Gastrocnemius medialis (tissue), 4 donors: ENCODE data around the gene DPH7. TPM values are rescaled to one million over a fixed set of nuclear protein-coding genes. Genes with fewer than 3 reads are reported as not detected.
"Not testable (repeated sequence)": the region's sequence is repeated elsewhere in the genome, so short reads cannot be mapped to it uniquely, and the experiment has no call there.

Experiments used
- ATAC-seq, 2 donors: fragments of 150-250 bp; one replicate each; pipeline ENCODE4 v1.9.1; 2016
- DNase-seq, 2 donors: peaks; one replicate each; pipeline ENCODE4 v3.0.0-alpha.2; 2019
- H3K27ac ChIP-seq, 4 donors: fragments of 200-600 bp; sonication (generic); 1 replicate in 1 of 4; 2 replicates in 3 of 4; pipeline ENCODE4 v1.5.1; 2016 to 2018; ENCODE audit warnings: mild to moderate bottlenecking in 2 of 4, moderate library complexity in 1 of 4
- H3K27me3 ChIP-seq, 3 donors: fragments of 200-600 bp; sonication (generic) in 2 of 3; 1 replicate in 1 of 3; 2 replicates in 2 of 3; pipeline versions ENCODE4 v1.5.1 to v1.6.0; 2016 to 2019; ENCODE audit warnings: mild to moderate bottlenecking in 1 of 3, moderate library complexity in 1 of 3
- H3K36me3 ChIP-seq, 2 donors: fragments of 200-600 bp; sonication (generic) in 1 of 2; one replicate each; pipeline ENCODE4 v1.5.1; 2017 to 2018
- H3K4me1 ChIP-seq, 2 donors: fragments of 200-600 bp; sonication (generic) in 1 of 2; one replicate each; pipeline ENCODE4 v1.5.1; 2016 to 2017; ENCODE audit warnings: mild to moderate bottlenecking in 2 of 2
- H3K4me3 ChIP-seq, 4 donors: fragments of 200-600 bp; sonication (generic) in 3 of 4; 1 replicate in 1 of 4; 2 replicates in 3 of 4; pipeline ENCODE4 v1.5.1; 2016 to 2019; ENCODE audit warnings: mild to moderate bottlenecking in 2 of 4
- H3K9me3 ChIP-seq, 3 donors: fragments of 200-600 bp; sonication (generic) in 2 of 3; 1 replicate in 1 of 3; 2 replicates in 2 of 3; pipeline ENCODE4 v1.5.1; 2016 to 2019
- POLR2A ChIP-seq, 2 donors: fragments of 450-650 bp; IDR thresholded peaks; one replicate each; pipeline ENCODE4 v1.6.1; 2017; ENCODE audit warnings: antibody characterized with exemption in 2 of 2, mild to moderate bottlenecking in 2 of 2, moderate library complexity in 2 of 2
- in situ Hi-C, 4 donors: fragments of 200-750 bp; cut with MboI; loops; one replicate each; pipeline versions ENCODE4 v1.15.0 to v1.8.0; 2017; ENCODE audit warnings: low sequenced_read_pairs in 4 of 4
- intact Hi-C: fragments of 100-400 bp; cut with DNase I; formaldehyde crosslinking; loops from one replicate; pipeline ENCODE4 v1.15.1; 2023; ENCODE audit warnings: low total_unique reads
- total RNA-seq, 4 donors: library from RNA; depleted of rRNA; stranded (reverse); fragments of >200 nt; gene quantifications; one replicate each; pipeline versions ENCODE4 v1.1.0 to v1.2.3, GENCODE V29; 2016
- TF ChIP-seq, protein P1 (sequence below), 5 experiments: fragments of 450-650 bp in 3 of 5; fragments of 200-600 bp in 2 of 5; sonication (generic) in 2 of 5; IDR thresholded peaks in 4 of 5; conservative IDR thresholded peaks in 1 of 5; 1 replicate in 4 of 5; 2 replicates in 1 of 5; pipeline ENCODE4 v1.5.1; 2016 to 2019; ENCODE audit warnings: antibody characterized with exemption in 5 of 5, mild to moderate bottlenecking in 3 of 5, moderate library complexity in 3 of 5

DPH7 gene
- total RNA-seq, 4 donors from 2014 or later: 10.0 to 25.2 (median 13.6) TPM

DNA sequence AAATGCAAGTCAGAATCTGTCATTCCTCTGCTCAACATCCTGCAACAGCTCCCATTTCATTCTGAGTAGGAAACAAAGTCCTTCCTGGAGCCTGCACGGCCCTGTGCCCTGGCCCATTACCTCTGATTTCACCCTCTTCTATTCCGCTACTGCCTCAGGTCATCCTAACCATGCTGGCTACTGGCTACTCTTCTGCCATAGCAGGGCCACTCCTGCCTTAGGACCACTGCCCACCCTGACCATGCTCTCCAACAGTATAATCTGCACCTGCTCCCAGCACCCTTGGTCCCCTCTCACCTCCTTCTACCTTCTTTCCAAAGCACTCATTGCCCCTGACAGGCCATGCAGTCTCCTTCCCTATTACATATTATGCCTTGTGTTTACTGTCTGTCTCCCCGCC is 8.2 kb downstream of the DPH7 start:
- no peak overlapping the region for H3K27ac ChIP-seq
- H3K4me1 ChIP-seq: peaks cover 4 to 6% of the 10 kb centered on the region in 2 donors
- no peak for TF ChIP-seq POLR2A (IDR thresholded peaks at IDR 0.05)
- TF ChIP-seq, protein P1, sequence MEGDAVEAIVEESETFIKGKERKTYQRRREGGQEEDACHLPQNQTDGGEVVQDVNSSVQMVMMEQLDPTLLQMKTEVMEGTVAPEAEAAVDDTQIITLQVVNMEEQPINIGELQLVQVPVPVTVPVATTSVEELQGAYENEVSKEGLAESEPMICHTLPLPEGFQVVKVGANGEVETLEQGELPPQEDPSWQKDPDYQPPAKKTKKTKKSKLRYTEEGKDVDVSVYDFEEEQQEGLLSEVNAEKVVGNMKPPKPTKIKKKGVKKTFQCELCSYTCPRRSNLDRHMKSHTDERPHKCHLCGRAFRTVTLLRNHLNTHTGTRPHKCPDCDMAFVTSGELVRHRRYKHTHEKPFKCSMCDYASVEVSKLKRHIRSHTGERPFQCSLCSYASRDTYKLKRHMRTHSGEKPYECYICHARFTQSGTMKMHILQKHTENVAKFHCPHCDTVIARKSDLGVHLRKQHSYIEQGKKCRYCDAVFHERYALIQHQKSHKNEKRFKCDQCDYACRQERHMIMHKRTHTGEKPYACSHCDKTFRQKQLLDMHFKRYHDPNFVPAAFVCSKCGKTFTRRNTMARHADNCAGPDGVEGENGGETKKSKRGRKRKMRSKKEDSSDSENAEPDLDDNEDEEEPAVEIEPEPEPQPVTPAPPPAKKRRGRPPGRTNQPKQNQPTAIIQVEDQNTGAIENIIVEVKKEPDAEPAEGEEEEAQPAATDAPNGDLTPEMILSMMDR (IDR thresholded peaks at IDR 0.05 in 4 of 5, conservative IDR thresholded peaks at IDR 0.05 in 1 of 5): no peak
- no peak for DNase-seq
- H3K36me3 ChIP-seq: peaks cover 0 to 38% of the 10 kb centered on the region in 2 donors
- H3K27me3 ChIP-seq: no peaks in the 10 kb centered on the region
- no peak overlapping the region for H3K4me3 ChIP-seq
- ATAC-seq: no peak
- in situ Hi-C loops (no loop called here), intact Hi-C loops (no loop called here)
- H3K9me3 ChIP-seq: no peaks in the 10 kb centered on the region

DNA sequence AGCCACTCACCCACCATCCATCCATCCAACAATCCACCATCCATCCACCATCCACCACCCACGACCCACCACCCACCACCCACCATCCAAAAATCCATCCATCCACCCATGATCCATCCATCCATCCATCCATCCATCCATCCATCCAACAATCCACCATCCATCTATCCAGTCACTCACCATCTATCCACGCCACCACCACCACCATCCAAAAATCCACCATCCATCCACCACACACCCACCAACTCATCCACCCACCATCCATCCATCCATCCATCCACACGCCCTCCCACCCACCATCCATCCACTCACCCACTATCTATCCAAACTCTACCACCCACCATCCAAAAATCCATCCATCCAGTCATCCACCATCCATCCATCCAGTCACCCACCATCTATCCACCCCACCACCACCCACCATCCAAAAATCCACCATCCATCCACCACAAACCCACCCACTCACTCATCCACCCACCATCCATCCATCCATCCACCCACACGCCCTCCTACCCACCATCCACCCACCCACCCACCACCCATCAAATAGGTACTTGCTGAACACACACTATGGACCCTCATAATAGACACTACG is 9.0 kb downstream of the DPH7 start:
- Histone ChIP-seq H3K36me3 (peaks cover 0 to 33% of the 10 kb centered on the region in 2 donors), H3K4me1 (no peaks in the 10 kb centered on the region), H3K27ac (no peak overlapping the region), H3K27me3 (no peaks in the 10 kb centered on the region), H3K4me3 (no peak overlapping the region), H3K9me3 (no peaks in the 10 kb centered on the region)
- DNase-seq: no peak
- intact Hi-C loops: no loop called here
- TF ChIP-seq POLR2A (IDR thresholded peaks at IDR 0.05): no peak
- TF ChIP-seq, protein P1 (IDR thresholded peaks at IDR 0.05 in 4 of 5, conservative IDR thresholded peaks at IDR 0.05 in 1 of 5): no peak
- ATAC-seq: no peak
- in situ Hi-C loops: no loop called here

DNA sequence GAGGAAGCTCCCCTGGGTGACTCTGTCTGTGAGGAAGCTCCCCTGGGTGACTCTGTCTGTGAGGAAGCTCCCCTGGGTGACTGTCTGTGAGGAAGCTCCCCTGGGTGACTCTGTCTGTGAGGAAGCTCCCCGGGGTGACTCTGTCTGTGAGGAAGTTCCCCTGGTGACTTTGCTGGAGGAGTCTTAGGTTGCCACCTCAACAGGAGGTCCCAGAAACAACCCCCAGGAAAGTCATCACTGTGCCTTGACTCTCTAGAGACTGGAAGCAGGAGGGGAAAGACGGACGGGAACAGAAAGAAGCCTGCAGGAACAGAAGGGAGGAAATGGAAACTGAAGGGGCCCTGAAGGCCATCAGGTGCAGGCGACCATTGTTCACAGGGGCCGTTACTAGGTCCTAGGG is 10.3 kb downstream of the DPH7 start:
- DNase-seq, ATAC-seq, H3K27me3 ChIP-seq, H3K9me3 ChIP-seq, H3K4me3 ChIP-seq, intact Hi-C loops, H3K4me1 ChIP-seq, in situ Hi-C loops, H3K27ac ChIP-seq: not testable (repeated sequence)
- peaks cover 0 to 33% of the 10 kb centered on the region in 2 donors for H3K36me3 ChIP-seq

DNA sequence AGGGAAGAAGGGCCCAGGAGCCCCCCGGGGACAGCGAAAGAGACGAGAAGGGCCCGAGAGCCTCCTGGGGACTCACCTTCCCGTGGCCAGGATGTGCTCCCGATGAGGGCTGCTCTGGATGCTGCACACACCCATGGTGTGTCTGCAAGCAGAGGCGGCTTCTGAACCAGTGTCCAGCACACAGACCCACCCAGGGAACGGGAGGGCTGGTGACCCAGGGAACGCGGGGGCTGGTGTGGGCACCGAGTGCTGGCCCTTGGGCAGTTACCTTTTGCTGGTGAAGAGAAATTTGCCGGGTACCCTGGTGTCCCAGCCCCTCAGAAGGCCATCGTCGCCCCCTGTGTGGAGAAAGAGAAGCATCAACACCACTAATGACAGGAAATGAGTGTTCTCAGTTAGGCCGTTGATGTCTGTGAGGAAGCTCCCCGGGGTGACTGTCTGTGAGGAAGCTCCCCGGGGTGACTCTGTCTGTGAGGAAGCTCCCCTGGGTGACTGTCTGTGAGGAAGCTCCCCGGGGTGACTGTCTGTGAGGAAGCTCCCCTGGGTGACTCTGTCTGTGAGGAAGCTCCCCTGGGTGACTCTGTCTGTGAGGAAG is 13.8 kb downstream of the DPH7 start:
- TF ChIP-seq, protein P1 (IDR thresholded peaks at IDR 0.05 in 4 of 5, conservative IDR thresholded peaks at IDR 0.05 in 1 of 5): no peak
- TF ChIP-seq POLR2A (IDR thresholded peaks at IDR 0.05): no peak
- intact Hi-C loops: no loop called here
- Histone ChIP-seq H3K36me3 (peaks cover 0 to 22% of the 10 kb centered on the region in 2 donors), H3K4me3 (no peak overlapping the region), H3K27ac (no peak overlapping the region), H3K27me3 (no peaks in the 10 kb centered on the region), H3K4me1 (no peaks in the 10 kb centered on the region), H3K9me3 (no peaks in the 10 kb centered on the region)
- in situ Hi-C loops: no loop called here
- ATAC-seq (no peak), DNase-seq (no peak)

DNA sequence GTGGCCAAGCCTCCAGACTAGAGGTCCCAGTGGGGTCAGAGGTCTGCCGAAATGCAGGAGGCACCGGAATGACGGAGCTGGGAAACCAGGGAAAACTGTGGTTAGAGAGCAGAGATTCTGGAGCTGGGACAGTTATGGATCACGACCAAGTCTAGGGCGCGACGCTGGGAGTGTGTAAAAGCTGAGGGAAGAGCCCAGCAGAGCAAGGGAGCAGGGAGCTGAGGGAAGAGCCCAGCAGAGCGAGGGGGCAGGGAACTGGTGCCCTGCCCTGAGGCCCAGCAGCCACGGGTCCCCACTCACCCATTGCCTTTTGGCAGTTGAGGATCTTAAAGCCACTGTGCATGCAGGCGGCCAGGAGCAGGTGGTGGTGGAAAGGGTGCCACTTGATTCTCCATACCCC is 14.6 kb downstream of the DPH7 start:
- H3K36me3 ChIP-seq: peaks cover 0 to 22% of the 10 kb centered on the region in 2 donors
- DNase-seq: no peak
- no peak for ATAC-seq
- no peaks in the 10 kb centered on the region for H3K27me3 ChIP-seq
- H3K27ac ChIP-seq: no peak overlapping the region
- H3K4me1 ChIP-seq: no peaks in the 10 kb centered on the region
- in situ Hi-C loops: no loop called here
- H3K9me3 ChIP-seq: no peaks in the 10 kb centered on the region
- no peak overlapping the region for H3K4me3 ChIP-seq
- intact Hi-C loops: no loop called here
- TF ChIP-seq, protein P1 (IDR thresholded peaks at IDR 0.05 in 4 of 5, conservative IDR thresholded peaks at IDR 0.05 in 1 of 5): no peak
- TF ChIP-seq POLR2A (IDR thresholded peaks at IDR 0.05): no peak
